GM03348 (cell line): ENCODE results near the gene GPAT2.
A peak's percentile ranks its signal among the peaks of the same experiment; 100 is the strongest.
"Not testable (repeated sequence)": the region's sequence is repeated elsewhere in the genome, so short reads cannot be mapped to it uniquely, and the experiment has no call there.

Source experiments
- DNase-seq: peaks from one replicate; pipeline ENCODE4 v3.0.0; 2012; ENCODE audit warnings: low spot score

GPAT2 gene

DNA sequence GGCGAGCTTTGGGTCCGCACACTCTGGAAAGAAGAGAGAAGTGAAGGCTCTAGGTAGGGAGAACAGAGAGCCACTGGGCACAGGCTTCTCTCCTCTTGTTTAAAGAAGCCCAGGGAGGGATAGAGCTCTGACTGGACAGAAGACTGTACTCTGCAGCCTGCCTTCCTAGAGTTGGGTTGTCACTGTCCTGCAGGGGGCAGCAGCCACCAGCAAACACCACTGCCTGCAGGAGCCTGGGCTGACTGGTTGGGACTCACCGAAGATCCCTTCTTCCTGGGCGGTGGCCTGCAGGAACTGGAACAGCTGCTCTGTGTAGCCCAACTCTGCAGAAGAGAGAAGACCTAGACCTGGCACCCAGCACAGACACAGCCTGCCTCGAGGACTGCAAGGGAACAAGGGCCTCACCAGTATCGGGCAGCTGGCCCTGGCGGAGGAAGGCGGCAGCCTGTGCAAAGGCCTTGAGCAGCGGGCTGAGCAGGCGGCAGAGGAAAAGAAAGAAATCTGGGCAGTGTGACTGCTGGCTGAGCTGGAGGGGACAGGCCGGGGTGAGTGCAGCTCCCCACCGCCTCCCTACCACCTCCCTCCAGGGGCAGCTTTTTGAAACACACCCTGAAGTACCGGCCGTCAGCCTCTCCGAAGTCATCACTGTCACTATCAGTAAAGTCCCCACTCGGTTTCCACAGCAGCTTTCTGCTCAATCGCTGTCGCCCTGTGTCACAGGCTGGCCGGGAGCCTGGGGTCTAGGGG lies 11.8 kb downstream of the GPAT2 start:
- DNase-seq, result peak; percentile 87

DNA sequence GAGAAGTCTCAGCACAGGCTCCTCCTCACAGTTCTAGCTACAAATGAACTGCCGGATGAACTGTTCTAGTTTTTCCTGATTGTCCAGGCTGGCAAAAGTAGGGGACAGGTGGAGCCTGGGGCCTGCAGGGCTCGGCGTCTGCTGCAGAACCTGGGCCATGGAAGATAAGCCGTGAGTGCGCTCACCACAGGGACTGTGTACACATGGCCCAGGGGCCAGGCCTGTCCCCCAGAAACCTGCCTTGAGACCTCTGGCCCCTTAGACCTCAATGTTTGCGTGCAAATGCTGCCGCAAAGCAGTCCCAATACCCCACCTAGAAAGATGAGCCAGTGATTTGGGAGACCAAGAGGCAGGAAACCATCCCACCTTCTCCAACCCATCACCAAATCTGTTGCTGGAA lies 12.6 kb downstream of the GPAT2 start:
- not testable (repeated sequence) for DNase-seq

DNA sequence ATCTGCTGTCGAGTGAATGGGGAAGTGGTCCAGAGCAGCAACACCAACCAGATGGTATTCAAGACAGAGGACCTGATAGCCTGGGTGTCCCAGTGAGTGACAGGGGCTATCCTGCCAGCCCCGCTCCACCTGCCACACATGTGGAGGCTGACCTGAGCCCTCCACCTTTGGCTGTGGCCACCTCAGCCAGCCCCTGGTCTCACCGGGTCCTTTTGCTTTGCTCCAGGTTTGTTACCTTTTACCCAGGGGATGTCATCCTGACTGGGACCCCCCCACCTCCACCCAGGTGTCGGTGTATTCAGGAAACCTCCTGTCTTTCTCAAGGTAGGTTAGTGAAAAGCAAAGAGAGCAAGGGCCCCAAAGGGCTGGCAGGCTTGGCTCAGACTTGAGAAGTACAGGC lies 13.6 kb downstream of the GPAT2 start:
- not testable (repeated sequence) for DNase-seq

DNA sequence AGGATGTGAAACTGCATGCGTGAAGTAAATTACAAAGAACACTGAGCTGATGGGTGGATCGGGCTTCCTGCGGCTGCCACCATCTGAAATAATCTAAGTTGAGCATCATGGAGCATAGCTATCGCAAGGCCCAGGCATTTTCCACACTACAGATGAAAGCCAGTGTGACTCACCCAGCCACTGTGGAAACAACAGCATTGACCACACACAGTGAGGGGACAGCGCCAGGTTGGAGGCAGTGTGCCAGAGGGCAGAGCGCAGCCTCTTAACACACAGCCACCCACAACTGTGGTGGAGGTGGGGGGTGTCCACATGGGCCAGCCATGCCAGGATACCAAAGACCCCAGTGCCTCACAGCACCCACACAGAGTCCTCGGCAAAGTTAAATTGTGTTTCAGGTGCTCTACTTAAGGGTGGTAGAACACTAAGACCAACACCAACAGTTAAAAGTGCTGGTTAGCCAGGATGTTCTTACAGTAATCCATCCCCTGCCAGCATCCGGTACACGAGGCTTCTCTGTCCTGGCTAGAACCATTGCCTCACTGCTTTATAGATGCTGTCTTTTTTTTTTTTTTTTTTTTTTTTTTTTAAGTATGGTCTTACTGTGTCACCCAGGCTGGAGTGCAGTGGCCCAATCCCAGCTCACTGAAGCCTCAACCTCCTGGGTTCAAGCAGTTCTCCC lies 14.7 kb downstream of the GPAT2 start:
- DNase-seq, result not testable (repeated sequence)

DNA sequence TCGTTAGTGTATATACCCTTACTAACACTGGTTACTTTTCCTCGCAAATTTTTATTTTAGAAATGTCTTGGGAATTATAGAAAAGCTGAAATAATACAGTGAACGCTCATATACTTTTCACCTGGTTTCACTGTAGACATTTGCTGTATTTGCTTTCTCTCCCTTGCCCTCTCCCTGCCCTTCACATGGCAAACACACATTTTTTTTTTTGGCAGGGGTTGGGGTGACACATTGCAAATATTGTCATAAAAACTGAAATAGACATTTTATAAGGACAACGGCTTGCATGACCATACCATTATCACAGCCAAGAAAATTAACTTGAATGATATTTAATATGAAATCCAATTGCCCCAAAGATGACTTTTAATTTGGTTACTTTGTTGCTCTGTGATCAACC lies 18.4 kb downstream of the GPAT2 start:
- DNase-seq, result not testable (repeated sequence)

DNA sequence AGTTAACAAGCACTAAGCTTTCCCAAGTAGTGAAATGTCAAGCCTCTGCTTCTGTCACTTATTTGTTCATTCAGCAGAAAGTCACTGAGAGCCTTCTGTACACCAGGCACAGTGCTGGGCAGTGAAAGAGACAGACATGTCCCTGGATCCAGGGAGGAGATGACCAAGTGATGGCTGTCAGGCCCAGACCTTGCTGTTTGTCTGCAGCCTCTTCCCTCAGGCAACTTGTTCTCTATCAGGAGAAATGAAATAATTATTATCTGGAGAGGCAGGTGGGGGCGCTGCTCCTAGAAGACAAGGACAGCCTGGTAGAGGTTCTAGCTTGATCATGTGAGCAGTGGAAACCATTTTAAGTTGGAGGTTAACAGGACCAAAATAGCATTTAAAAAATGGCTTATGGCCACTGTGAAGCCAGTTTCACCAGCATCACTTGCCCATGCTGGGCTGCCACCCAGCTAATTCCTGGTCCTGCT lies 21.9 kb downstream of the GPAT2 start:
- not testable (repeated sequence) for DNase-seq

DNA sequence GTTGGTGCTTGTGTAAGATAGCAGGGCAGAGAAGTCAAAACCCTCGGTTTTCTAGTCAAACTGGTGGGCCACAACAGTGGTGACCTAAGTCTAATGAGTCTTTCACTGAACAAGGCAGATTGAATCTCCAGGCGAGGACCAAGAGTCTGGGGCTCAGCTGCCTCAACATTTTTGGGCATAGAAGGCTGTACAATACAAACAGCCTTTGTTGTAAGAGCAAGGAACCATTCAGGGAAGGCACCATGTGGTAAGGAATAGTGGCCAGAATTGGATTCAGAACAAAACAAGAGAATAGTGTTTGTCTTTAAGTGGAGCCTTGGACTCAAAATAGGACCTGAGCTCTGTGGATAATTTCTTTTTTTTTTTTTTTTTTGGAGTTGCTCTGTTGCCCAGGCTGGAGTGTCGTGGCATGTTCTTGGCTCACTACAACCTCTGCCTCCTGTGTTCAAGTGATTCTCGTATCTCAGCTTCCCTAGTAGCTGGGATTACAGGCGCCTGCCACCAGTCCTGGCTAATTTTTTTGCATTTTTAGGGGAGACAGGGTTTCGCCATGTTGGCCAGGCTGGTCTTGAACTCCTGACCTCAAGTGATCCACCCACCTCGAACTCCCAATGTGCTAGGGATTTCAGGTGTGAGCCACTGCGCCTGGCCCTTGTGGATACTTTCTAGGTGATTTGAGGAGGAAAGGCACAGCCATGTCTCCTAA lies 22.5 kb downstream of the GPAT2 start:
- not testable (repeated sequence) for DNase-seq

DNA sequence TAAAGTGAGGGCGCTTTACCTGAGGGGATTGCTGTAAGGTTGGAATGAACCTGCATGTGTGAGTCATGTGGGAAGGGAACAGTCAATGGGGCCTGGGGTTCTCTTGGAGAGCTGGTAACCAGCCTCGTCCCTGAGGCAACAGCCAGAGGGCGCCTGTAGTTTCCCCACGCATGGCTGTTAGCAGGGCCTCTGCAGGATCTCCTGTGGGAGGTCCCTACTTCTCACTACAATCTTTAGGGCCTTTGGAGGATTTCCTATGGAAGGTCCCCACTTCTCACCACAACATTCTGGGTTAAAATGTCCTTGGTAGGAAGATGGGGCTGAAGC lies 23.6 kb downstream of the GPAT2 start:
- not testable (repeated sequence) for DNase-seq

DNA sequence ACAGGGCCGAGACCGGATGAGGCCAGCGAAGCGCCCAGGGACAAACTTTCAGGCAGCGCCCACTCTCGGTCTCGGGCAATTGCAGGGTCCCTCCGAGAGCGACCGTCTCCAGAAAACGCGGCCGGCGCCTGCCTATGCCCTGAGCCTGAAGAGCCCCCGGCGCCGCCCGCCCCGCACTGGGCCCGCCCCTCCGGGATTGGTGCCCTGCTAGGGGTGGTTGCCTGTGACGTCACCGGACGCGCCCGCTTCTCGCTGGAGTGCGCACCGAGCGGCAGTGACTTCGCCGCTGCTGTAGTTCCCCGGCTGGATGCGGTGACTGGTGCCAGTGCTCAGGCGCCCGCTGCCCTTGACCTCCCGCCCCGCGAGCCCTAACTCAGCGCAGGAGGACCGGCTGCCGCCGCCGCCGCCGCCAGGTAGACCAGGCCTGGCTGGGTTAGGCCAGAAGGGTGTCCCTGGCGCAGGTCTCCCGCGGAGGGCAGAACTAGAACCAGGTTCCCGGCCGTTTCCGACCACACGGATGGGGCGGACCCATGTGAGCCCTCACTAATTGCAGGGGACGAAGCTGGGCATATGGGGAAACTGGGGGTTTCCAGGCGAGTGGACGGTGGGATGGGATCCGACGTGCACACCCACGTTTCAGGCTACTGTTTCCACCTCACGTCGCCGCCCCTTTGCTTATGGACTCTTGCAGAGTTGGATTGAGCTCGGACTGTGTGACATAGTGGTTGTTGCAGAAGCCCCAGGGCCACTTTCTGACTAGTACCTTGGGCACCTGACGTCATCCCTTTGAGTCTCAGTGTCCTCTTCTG lies 24.2 kb downstream of the GPAT2 start:
- peak; percentile 86 for DNase-seq

DNA sequence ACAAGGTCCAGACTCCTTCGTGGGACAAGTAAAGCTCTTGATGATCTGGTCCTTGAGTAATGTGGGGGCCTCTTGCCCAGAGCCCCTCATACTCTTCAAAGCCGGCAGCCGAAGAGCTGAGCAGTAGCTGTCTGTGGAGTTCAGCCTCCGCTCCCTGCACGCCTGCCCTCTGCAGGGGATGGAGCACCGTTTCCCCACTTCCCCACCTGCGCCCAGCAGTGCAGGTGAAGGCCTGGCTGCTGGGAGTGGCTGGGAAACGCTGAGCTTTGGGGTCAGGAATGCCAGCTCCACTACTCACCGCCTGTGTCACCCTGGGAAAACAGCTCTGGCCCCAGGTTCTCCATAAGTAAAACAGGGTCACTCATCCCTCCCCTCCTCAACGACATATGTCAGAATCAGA lies 24.9 kb downstream of the GPAT2 start:
- not testable (repeated sequence) for DNase-seq

DNA sequence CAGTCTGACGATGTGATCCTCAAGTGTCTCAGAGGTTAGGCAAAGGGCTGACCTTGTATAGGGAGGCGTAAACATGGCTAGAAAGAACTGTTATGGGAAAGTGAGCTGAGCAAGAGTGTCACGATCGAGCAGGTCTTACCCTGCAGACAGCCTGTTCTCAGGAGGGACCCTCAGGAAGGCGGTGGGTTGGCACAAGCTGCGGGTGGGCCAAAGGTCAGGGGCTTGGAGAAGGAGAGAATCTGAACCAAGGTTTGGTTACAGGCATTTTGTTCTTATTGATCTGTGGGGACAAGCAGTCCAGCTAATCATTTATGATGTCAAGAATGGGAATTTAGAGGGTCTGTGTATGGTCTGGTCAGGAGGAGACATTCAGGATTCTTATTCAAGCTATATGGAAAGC lies 26.7 kb downstream of the GPAT2 start:
- DNase-seq, result not testable (repeated sequence)

DNA sequence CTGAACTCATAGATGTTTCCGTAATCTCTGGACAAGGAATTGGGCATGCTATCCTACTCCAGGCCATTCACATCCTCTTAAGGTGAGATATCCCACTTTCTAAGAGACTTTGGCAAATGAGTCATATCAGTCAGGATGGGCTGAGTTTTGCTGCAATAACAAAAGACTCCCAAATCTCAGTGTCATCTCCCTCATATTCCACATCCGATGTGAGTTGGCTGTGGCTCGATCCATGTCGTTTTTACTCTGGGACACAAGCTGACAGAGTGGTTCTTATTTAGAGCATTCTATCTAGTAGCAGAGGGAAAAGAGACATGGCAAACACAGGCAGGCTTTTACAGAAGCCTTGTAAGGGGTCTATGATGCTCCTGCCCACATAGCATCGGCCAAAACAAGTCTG lies 28.5 kb downstream of the GPAT2 start:
- not testable (repeated sequence) for DNase-seq

DNA sequence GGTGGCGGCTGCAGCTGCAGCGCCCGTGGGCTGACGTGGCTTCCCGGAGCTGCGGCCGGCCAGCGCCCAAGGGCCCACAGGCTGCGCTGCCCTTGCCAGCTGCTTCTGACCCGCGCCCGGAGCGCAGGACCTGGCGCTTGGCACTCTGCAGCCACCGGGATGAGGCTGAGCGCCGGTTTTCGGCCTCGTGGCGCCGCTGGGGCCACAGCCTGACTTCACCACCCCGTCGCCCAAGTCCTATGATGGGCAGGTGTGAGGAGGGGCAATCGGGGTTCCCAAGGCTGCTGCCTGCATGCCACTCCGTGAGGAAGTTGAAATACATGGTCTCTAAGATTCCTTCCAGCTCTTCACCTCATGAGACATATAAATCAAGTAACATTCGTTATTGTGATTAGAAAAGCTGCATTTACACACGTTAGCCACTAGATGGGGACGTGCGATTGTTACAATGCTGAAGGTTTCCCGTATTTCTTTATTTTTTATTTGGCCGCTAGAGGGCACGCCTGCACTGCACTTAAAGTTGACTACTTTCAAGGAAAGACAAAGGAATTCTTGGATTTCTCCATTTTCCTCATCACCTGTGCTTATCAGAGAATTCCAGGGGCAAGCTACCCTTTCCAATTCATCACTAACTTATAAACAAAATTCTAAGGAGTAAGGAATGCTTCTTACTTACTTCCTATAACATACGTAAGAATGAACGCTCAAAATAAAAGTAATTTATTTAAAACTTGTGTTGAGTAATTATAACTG lies 42.0 kb downstream of the GPAT2 start:
- DNase-seq, result peak; percentile 9

DNA sequence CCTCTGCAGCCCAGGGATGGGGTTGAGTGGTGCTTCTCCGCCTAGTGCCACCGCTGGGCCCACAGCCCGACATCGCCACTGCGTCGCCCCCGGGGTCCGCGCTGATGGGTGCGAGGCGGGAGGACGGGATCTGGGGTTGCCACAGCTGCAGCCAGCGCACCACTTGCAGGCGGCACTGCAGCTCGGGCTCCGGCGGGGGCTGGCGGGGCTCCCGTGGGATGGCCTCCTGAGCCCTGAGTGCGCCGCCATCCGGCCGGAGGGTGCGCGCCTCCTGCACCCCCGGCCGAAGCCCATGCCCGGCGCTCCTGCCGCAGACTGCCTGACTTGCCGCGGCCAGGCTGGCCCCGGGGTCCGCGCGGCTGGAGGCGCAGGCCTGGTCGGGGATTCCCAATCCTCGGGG lies 42.6 kb downstream of the GPAT2 start:
- DNase-seq, result not testable (repeated sequence)

DNA sequence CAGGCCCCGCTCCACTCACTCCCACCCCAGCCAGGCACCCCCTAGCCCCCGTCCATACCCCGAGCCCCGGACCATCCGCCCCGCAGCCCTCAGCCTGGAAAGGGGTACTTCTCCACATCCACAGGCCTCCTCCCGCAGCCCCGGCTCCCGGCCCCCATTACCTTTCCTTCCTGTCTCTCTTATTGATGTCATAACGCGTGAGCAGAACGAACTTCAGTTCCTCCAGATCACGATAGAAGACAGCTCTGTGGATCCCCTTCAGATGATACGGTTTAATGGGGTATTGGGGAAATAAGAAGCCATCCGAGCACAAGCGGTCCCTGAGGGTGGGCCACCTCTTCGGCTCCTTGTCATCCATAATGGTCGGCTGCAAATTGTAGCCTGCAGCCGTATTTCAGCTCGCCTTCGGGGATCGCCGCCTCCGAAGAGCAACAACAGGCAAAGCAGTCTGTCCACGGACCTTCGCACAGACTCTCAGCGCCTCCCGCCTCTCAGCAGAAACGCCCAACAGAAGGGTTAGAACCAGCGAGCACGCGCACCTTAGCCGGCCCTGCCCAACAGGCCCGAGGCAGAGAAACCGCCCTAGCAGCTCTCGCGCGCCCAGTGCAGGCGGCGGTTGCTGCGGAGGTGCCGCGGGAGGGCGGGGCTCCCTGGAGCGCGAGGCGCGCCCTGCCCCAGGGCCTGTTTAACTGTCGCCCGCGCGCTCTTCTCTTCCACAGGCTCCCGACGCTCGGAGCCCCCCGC lies 43.2 kb downstream of the GPAT2 start, which contains the start of gene ANKRD36C:
Gene ANKRD36C (minus strand): TSS at position 474 of the 744 bp plus-strand sequence. CDS start 116 bp downstream, at position 358.
- peak; percentile 10 for DNase-seq

DNA sequence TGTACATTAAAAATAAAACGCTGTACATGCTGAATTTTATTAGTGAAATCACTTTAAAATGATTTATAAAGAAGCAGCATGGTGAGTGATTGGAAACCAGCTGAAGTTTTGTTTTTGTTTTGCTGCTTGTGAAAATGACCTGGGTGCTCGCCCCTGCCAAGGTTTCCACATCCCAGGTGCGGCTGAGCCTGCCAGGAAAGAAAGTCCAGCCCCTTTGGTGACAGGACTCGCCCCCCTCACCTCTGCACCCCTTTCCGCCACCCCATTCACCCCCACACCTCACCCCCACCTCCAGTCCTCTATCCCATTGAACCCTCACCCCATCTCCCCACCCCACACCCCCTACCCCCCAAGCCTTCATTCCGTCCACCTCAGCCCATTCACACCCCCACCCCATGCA lies 43.8 kb downstream of the GPAT2 start:
- DNase-seq, result not testable (repeated sequence)
